Loucy (cell line): ENCODE results near the gene PRKN.

Experiments used
- H2AFZ ChIP-seq: fragments of 200-600 bp; sonication (generic); 2 replicates; pipeline ENCODE4 v1.6.0; 2016; ENCODE audit warnings: antibody characterized with exemption, mild to moderate bottlenecking, low read length, moderate library complexity
- H3F3A ChIP-seq: fragments of 200-600 bp; 2 replicates; pipeline ENCODE4 v1.6.0; 2016; ENCODE audit warnings: antibody characterized with exemption, low read depth, mild to moderate bottlenecking
- H3K27me3 ChIP-seq: fragments of 200-600 bp; sonication (generic); 2 replicates; pipeline ENCODE4 v1.6.1; 2014; ENCODE audit warnings: low read length, mild to moderate bottlenecking; ENCODE audit not compliant: insufficient read depth, poor library complexity, severe bottlenecking
- H3K36me3 ChIP-seq: fragments of 200-600 bp; sonication (generic); 2 replicates; pipeline ENCODE4 v1.6.1; 2016; ENCODE audit warnings: low read length; ENCODE audit not compliant: insufficient read depth
- H3K4me1 ChIP-seq: fragments of 200-600 bp; sonication (generic); 2 replicates; pipeline ENCODE4 v1.5.1; 2014; ENCODE audit warnings: low read length, mild to moderate bottlenecking; ENCODE audit not compliant: insufficient read depth, poor library complexity, severe bottlenecking
- H3K4me2 ChIP-seq: fragments of 200-600 bp; sonication (generic); 2 replicates; pipeline ENCODE4 v1.6.0; 2014; ENCODE audit warnings: antibody characterized with exemption, low read length, low read depth, mild to moderate bottlenecking; ENCODE audit not compliant: poor library complexity, severe bottlenecking
- H3K4me3 ChIP-seq: fragments of 200-600 bp; sonication (generic); 2 replicates; pipeline ENCODE4 v1.5.1; 2014; ENCODE audit warnings: low read length, mild to moderate bottlenecking, mixed read lengths; ENCODE audit not compliant: poor library complexity, severe bottlenecking
- H3K79me2 ChIP-seq: fragments of 200-600 bp; sonication (generic); 2 replicates; pipeline ENCODE4 v1.6.1; 2014; ENCODE audit warnings: low read length; ENCODE audit not compliant: insufficient read depth
- H3K9ac ChIP-seq: fragments of 200-600 bp; sonication (generic); 2 replicates; pipeline ENCODE4 v1.6.0; 2014; ENCODE audit warnings: mild to moderate bottlenecking, low read depth, low read length, moderate library complexity; ENCODE audit not compliant: poor library complexity, severe bottlenecking
- H3K9me2 ChIP-seq: fragments of 200-600 bp; sonication (generic); replicated peaks from 2 replicates; pipeline ENCODE4 v1.6.1; 2016; ENCODE audit warnings: low read depth, low read length, mixed read lengths
- H3K9me3 ChIP-seq: fragments of 200-600 bp; sonication (generic); 2 replicates; pipeline ENCODE4 v1.6.1; 2014; ENCODE audit warnings: mild to moderate bottlenecking, antibody characterized with exemption, low read length, low read depth; ENCODE audit not compliant: insufficient read depth
- H4K20me1 ChIP-seq: fragments of 200-600 bp; sonication (generic); 2 replicates; pipeline ENCODE4 v1.6.0; 2014; ENCODE audit warnings: antibody characterized with exemption, low read length, mild to moderate bottlenecking; ENCODE audit not compliant: insufficient read depth, poor library complexity, severe bottlenecking
- CTCF ChIP-seq: fragments of 200-600 bp; sonication (generic); conservative IDR thresholded peaks from 2 replicates; pipeline ENCODE4 v1.5.1; 2014; ENCODE audit warnings: mild to moderate bottlenecking, antibody characterized with exemption, low read length
- EZH2phosphoT487 ChIP-seq: fragments of 200-600 bp; IDR thresholded peaks from 2 replicates; pipeline ENCODE4 v1.6.1; 2018; ENCODE audit warnings: antibody characterized with exemption, mild to moderate bottlenecking, moderate library complexity, borderline replicate concordance

The PRKN gene

GRCh38 chr6:162017536-162017935, 710.0 kb downstream of the PRKN start:
- Histone ChIP-seq H3K4me2 (no peak overlapping the region), H2AFZ (no peak overlapping the region), H3K36me3 (no peaks in the 10 kb centered on the region), H4K20me1 (no peaks in the 10 kb centered on the region), H3K4me1 (no peaks in the 10 kb centered on the region), H3K9me2 (no peaks in the 10 kb centered on the region), H3F3A (no peaks in the 10 kb centered on the region), H3K27me3 (no peaks in the 10 kb centered on the region), H3K9me3 (no peaks in the 10 kb centered on the region), H3K9ac (no peak overlapping the region), H3K79me2 (no peaks in the 10 kb centered on the region), H3K4me3 (no peak overlapping the region)
- TF ChIP-seq EZH2phosphoT487 (no peak), CTCF (no peak)

- H3K9me3 ChIP-seq, result no peaks in the 10 kb centered on the region
- no peaks in the 10 kb centered on the region for H4K20me1 ChIP-seq
- H2AFZ ChIP-seq, result no peak overlapping the region
- H3K4me1 ChIP-seq, result no peaks in the 10 kb centered on the region
- no peak overlapping the region for H3K4me2 ChIP-seq
- no peaks in the 10 kb centered on the region for H3F3A ChIP-seq
- H3K36me3 ChIP-seq, result no peaks in the 10 kb centered on the region
- no peaks in the 10 kb centered on the region for H3K79me2 ChIP-seq
- TF ChIP-seq CTCF, result no peak
- TF ChIP-seq EZH2phosphoT487, result no peak
- no peaks in the 10 kb centered on the region for H3K27me3 ChIP-seq
- H3K9ac ChIP-seq, result no peak overlapping the region
- H3K9me2 ChIP-seq, result no peaks in the 10 kb centered on the region
- no peak overlapping the region for H3K4me3 ChIP-seq
These were observed 713.3 kb downstream of the PRKN start for GRCh38 chr6:162014069-162014811.

- Histone ChIP-seq H3K9me3 (no peaks in the 10 kb centered on the region), H3K9ac (no peak overlapping the region), H3K4me2 (no peak overlapping the region), H3K27me3 (no peaks in the 10 kb centered on the region), H3K36me3 (no peaks in the 10 kb centered on the region), H3K4me1 (no peaks in the 10 kb centered on the region), H2AFZ (no peak overlapping the region), H3F3A (no peaks in the 10 kb centered on the region), H3K9me2 (no peaks in the 10 kb centered on the region), H3K79me2 (no peaks in the 10 kb centered on the region), H4K20me1 (no peaks in the 10 kb centered on the region), H3K4me3 (no peak overlapping the region)
- TF ChIP-seq EZH2phosphoT487 (no peak), CTCF (no peak)
These were observed 722.2 kb downstream of the PRKN start for GRCh38 chr6:162005372-162005771.
